GM21528 (cell line): ENCODE data around the gene DUSP10.

ENCODE experiments used
- ATAC-seq: cut with Tn5 transposase; IDR thresholded peaks from one replicate; pipeline ENCODE4 v1.9.1; 2021; ENCODE audit warnings: mild to moderate bottlenecking, moderate library complexity; ENCODE audit not compliant: unreplicated experiment, low FRiP score

DUSP10 gene

GRCh38 chr1:221664253-221664652 is 77.6 kb downstream of the DUSP10 start:
- ATAC-seq, result no peak

- no peak for ATAC-seq
These were observed 78.6 kb downstream of the DUSP10 start for GRCh38 chr1:221663321-221663720.

- ATAC-seq, result no peak
These were observed 86.1 kb downstream of the DUSP10 start for GRCh38 chr1:221655766-221656305.
